Lung (tissue), 12 donors: ENCODE results near the gene TMEM11. TPM values are rescaled to one million over a fixed set of nuclear protein-coding genes. Genes with fewer than 3 reads are reported as not detected.
A peak's percentile ranks its signal among the peaks of the same experiment; 100 is the strongest.

Source experiments
- ATAC-seq: fragments of 200-7000 bp; cut with Tn5 transposase; one replicate; pipeline ENCODE4 v1.9.1; 2020; ENCODE audit warnings: moderate number of reproducible peaks; ENCODE audit not compliant: insufficient read depth, low FRiP score
- DNase-seq, 3 donors: peaks; one replicate each; pipeline ENCODE4 v3.0.0-alpha.2; 2013 to 2017
- H3K27ac ChIP-seq, 2 donors: one replicate each; pipeline ENCODE4 v1.5.1; 2013; ENCODE audit warnings: mild to moderate bottlenecking in 2 of 2, moderate library complexity in 2 of 2, control low read depth in 1 of 2, inconsistent platforms in 1 of 2, low read depth in 1 of 2, low read length in 1 of 2
- H3K27me3 ChIP-seq, 3 donors: one replicate each; pipeline ENCODE4 v1.5.1; 2013; ENCODE audit warnings: low read length in 2 of 3; ENCODE audit not compliant: control insufficient read depth in 3 of 3, insufficient read depth in 3 of 3
- H3K36me3 ChIP-seq, 4 donors: one replicate each; pipeline ENCODE4 v1.5.1; 2013; ENCODE audit warnings: low read length in 4 of 4, mild to moderate bottlenecking in 1 of 4, moderate library complexity in 1 of 4; ENCODE audit not compliant: control insufficient read depth in 4 of 4, insufficient read depth in 4 of 4
- H3K4me1 ChIP-seq, 5 donors: one replicate each; pipeline ENCODE4 v1.5.1; 2013; ENCODE audit warnings: low read length in 5 of 5, mild to moderate bottlenecking in 2 of 5, moderate library complexity in 1 of 5; ENCODE audit not compliant: control insufficient read depth in 5 of 5, insufficient read depth in 5 of 5
- H3K4me3 ChIP-seq: one replicate; pipeline ENCODE4 v1.5.1; 2013; ENCODE audit warnings: mild to moderate bottlenecking, control low read depth, moderate library complexity
- H3K9ac ChIP-seq, 2 donors: one replicate each; pipeline ENCODE4 v1.5.1; 2013; ENCODE audit warnings: low read length in 2 of 2, control low read depth in 1 of 2; ENCODE audit not compliant: insufficient read depth in 1 of 2
- H3K9me3 ChIP-seq, 4 donors: one replicate each; pipeline ENCODE4 v1.5.1; 2013; ENCODE audit warnings: low read length in 3 of 4, mild to moderate bottlenecking in 1 of 4, moderate library complexity in 1 of 4; ENCODE audit not compliant: control insufficient read depth in 4 of 4, insufficient read depth in 3 of 4
- CTCF ChIP-seq: IDR thresholded peaks from 2 replicates; pipeline ENCODE4 v1.5.1; 2012; ENCODE audit warnings: mild to moderate bottlenecking; ENCODE audit errors: control extremely low read depth, extremely low read depth
- WGBS, 2 donors: extraction: QIAGEN DNeasy Blood & Tissue Kit; methylation state at CpG; one replicate each; pipeline ENCODE4 v1.1.7; 2013; 5-methylcytosine and 5-hydroxymethylcytosine counted together
- polyA plus RNA-seq, 2 donors: library from polyadenylated mRNA; stranded (reverse); fragments of 200-250 nt; gene quantifications; one replicate each; pipeline ENCODE4 v1.2.1, GENCODE V29; 2013
- total RNA-seq, 2 donors: library from RNA; depleted of rRNA in 1 of 2; stranded (reverse); fragments of >200 nt in 1 of 2; gene quantifications; one replicate each; pipeline ENCODE4 v1.2.1, GENCODE V29; 2014 to 2021
- donor health status: control.
- donor health status: control.
- donor health status: Bipolar disorder and iron deficiency.
- donor health status: healthy.
- donor health status: DM: yes; HTN: yes; CAD: no.

TMEM11 gene
- total and polyA plus RNA-seq, 4 donors = 12.1 to 29.4 (median 27.1) TPM

- peaks cover 0 to 16% (median 11%) of the 10 kb centered on the region in 4 donors for H3K36me3 ChIP-seq
- H3K4me1 ChIP-seq = peaks cover 16 to 35% (median 21%) of the 10 kb centered on the region in 5 donors
- peak; percentile 19 to 48 (median 24) for DNase-seq
- no peak for TF ChIP-seq CTCF
- no peaks in the 10 kb centered on the region for H3K9me3 ChIP-seq
- 8 to 9% methylated on average over 18 of the region's 18 CpGs for WGBS, 2 donors
- peak overlapping the region; percentile 59 to 70 for H3K9ac ChIP-seq
- H3K27me3 ChIP-seq = no peaks in the 10 kb centered on the region
- peak overlapping the region; percentile 83 for H3K4me3 ChIP-seq
- H3K27ac ChIP-seq = peak overlapping the region; percentile 92 to 98
- ATAC-seq = no peak
These were observed 929 bp downstream of the TMEM11 start for GRCh38 chr17:21212826-21213637.

- peaks cover 16 to 33% (median 21%) of the 10 kb centered on the region in 5 donors for H3K4me1 ChIP-seq
- peak overlapping the region in 1 of 2 donors; percentile 56 for H3K9ac ChIP-seq
- no peak for DNase-seq
- H3K27me3 ChIP-seq = no peaks in the 10 kb centered on the region
- WGBS, 2 donors = 74 to 85% methylated on average over 9 of the region's 9 CpGs
- no peak for TF ChIP-seq CTCF
- H3K4me3 ChIP-seq = no peak overlapping the region
- H3K9me3 ChIP-seq = no peaks in the 10 kb centered on the region
- H3K36me3 ChIP-seq = peaks cover 0 to 16% (median 11%) of the 10 kb centered on the region in 4 donors
- ATAC-seq = no peak
- no peak overlapping the region for H3K27ac ChIP-seq
These were observed 2.0 kb downstream of the TMEM11 start for GRCh38 chr17:21211825-21212479.

- WGBS, 2 donors = 46 to 67% methylated on average over 15 of the region's 15 CpGs
- H3K9me3 ChIP-seq = no peaks in the 10 kb centered on the region
- H3K27me3 ChIP-seq = no peaks in the 10 kb centered on the region
- no peak overlapping the region for H3K4me3 ChIP-seq
- no peak for TF ChIP-seq CTCF
- no peak for ATAC-seq
- peaks cover 0 to 18% (median 14%) of the 10 kb centered on the region in 4 donors for H3K36me3 ChIP-seq
- H3K4me1 ChIP-seq = peaks cover 16 to 30% (median 21%) of the 10 kb centered on the region in 5 donors
- no peak for DNase-seq
- H3K9ac ChIP-seq = no peak overlapping the region
- H3K27ac ChIP-seq = peak overlapping the region; percentile 42 to 73
These were observed 3.4 kb downstream of the TMEM11 start for GRCh38 chr17:21210411-21211076.
